Stomach smooth muscle (tissue), 2 donors: ENCODE results near the gene TFAP2A.

Experiments used
- H3K27ac ChIP-seq: one replicate; pipeline ENCODE4 v1.7.0; 2013; ENCODE audit warnings: mild to moderate bottlenecking, low read length, inconsistent platforms
- H3K27me3 ChIP-seq, 2 donors: one replicate each; pipeline ENCODE4 v1.7.0; 2013; ENCODE audit warnings: low read length in 2 of 2; ENCODE audit not compliant: insufficient read depth in 2 of 2, control insufficient read depth in 1 of 2
- H3K36me3 ChIP-seq, 2 donors: one replicate each; pipeline ENCODE4 v1.7.0; 2013; ENCODE audit warnings: low read length in 2 of 2; ENCODE audit not compliant: control insufficient read depth in 2 of 2, insufficient read depth in 2 of 2
- H3K4me1 ChIP-seq: one replicate; pipeline ENCODE4 v1.7.0; 2013; ENCODE audit warnings: low read length; ENCODE audit not compliant: control insufficient read depth, insufficient read depth
- H3K4me3 ChIP-seq, 2 donors: one replicate each; pipeline ENCODE4 v1.7.0; 2013; ENCODE audit warnings: low read length in 2 of 2
- H3K9ac ChIP-seq, 2 donors: one replicate each; pipeline ENCODE4 v1.7.0; 2013; ENCODE audit warnings: low read length in 2 of 2, mild to moderate bottlenecking in 1 of 2
- H3K9me3 ChIP-seq, 2 donors: one replicate each; pipeline ENCODE4 v1.7.0; 2013; ENCODE audit warnings: low read length in 2 of 2; ENCODE audit not compliant: control insufficient read depth in 2 of 2
- donor health status: healthy.
- donor health status: Pancreatic carcinoma.

The TFAP2A gene

DNA sequence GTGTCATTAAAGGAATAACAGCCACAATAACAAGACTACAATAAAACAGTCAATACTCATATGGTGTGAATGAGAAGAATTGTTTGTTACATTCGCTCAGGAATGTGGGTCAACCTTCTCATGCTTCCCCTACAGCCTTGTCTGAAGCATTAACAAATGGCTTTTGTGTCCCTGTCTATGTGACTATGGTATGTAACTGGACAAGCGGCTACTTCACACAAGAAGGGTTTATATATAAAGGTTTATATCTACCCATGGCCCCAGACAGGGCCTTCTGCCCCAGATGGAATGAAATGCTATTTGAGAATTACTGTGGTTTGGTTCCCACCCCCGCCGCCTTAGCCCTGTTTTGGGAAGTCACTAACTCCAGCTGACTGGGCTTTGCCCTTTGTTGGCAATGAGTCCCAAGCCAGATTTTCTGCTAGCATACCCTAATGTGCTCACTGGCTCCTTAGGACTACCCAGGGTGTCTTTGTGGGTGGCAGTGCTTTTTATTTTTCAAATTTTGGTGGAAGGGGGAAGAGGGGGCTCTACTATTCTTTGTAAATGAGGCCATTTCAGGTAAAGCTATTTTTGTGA lies 39.4 kb downstream of the TFAP2A start:
- H3K27ac ChIP-seq = no peak overlapping the region
- H3K9ac ChIP-seq = no peak overlapping the region
- no peaks in the 10 kb centered on the region for H3K4me1 ChIP-seq
- H3K4me3 ChIP-seq = no peak overlapping the region
- H3K27me3 ChIP-seq = peaks cover under 1 to 2% of the 10 kb centered on the region in 2 donors
- no peaks in the 10 kb centered on the region for H3K36me3 ChIP-seq
- no peaks in the 10 kb centered on the region for H3K9me3 ChIP-seq

DNA sequence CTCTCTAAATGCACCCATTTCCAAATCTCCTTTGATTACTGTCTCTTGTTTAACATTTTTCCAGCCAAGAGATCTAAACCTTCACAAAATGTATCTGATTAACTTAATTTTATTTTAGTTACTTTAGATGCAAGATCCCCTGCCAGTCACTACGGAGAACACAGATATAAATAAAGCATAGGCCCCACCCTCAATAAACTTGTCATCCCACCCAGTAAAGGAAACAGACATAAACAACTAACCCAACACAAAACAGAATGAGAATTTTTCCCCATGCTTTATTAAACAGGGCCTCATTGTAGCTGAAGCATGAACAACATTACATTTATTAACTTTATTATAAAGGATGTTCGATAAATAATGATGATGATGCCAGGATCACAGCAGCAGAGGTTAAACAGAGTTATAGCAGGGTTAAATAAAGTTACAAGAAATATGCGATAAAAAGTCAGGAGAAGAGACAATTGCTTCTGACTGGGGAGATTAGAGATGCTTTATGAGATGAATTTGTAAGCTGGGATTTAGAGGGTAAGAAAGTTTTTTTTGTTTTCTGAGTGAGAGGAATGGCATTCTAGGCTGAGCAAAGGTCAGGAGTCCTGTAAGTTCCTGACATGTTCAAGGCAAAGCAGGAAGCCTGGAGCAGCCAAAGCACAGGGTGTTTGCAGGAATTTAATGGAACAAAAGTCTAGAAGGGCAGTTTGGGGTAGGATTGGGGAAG lies 41.1 kb downstream of the TFAP2A start:
- no peak overlapping the region for H3K4me3 ChIP-seq
- no peaks in the 10 kb centered on the region for H3K9me3 ChIP-seq
- H3K36me3 ChIP-seq = no peaks in the 10 kb centered on the region
- H3K27me3 ChIP-seq = peaks cover 0 to 2% of the 10 kb centered on the region in 2 donors
- H3K27ac ChIP-seq = no peak overlapping the region
- H3K9ac ChIP-seq = no peak overlapping the region
- no peaks in the 10 kb centered on the region for H3K4me1 ChIP-seq

DNA sequence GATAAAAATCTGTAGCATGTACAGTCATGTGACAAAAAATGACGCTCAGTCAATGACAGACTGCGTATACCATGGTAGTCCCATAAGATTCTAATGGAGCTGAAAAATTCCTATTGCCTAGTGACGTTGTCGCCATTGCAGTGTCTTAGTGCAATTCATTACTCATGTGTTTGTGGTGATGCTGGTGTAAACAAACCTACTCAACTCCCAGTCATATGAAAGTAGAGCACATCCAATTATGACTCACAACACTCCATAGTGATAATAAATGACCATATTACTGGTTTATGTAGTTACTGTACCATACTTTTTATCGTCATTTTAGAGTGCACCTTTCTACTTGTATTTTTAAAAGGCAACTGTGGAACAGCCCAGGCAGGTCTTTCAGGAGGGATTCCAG lies 45.0 kb downstream of the TFAP2A start:
- Histone ChIP-seq H3K4me3 (no peak overlapping the region), H3K9me3 (no peaks in the 10 kb centered on the region), H3K36me3 (no peaks in the 10 kb centered on the region), H3K9ac (no peak overlapping the region), H3K4me1 (no peaks in the 10 kb centered on the region), H3K27me3 (no peaks in the 10 kb centered on the region), H3K27ac (no peak overlapping the region)

DNA sequence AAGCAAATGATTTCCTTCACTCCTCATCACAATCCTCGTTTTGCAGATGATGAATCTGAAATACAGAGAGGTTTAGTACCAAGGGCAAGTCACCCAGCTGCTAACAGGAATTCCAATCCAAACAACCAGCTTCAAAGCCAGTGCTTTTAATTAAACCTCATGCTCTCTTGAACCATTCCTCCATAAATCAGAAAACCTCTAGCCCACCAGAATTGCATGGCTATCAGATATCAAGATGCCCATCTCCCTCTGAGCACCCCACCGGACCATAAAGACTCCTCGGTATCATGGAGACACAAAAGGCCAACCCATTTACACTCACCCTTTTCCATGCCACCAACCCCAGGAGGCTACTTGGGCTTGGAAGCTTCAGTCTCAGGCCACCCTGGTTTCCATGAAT lies 46.0 kb downstream of the TFAP2A start:
- Histone ChIP-seq H3K4me1 (no peaks in the 10 kb centered on the region), H3K9ac (no peak overlapping the region), H3K27ac (no peak overlapping the region), H3K36me3 (no peaks in the 10 kb centered on the region), H3K4me3 (no peak overlapping the region), H3K27me3 (no peaks in the 10 kb centered on the region), H3K9me3 (no peaks in the 10 kb centered on the region)

DNA sequence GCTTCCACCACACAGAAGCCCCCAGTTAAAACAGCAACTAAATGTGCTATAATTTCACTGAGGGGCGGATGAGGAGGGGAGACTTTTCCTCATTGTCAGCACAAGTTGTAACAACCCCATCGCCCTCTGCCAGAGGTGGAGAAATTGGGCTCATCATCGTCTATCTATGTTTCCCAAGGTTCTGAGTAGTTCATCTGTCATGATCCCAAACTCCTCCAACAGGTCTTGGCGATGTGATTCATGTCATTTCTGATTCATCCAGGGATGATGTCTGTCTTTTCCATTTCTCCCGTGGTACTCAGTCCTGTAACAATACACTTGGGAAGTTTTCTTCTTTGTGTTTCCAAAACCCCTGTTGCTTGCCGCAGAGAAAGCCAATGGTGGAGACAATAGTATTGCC lies 51.0 kb downstream of the TFAP2A start:
- Histone ChIP-seq H3K4me3 (no peak overlapping the region), H3K9me3 (no peaks in the 10 kb centered on the region), H3K36me3 (no peaks in the 10 kb centered on the region), H3K4me1 (no peaks in the 10 kb centered on the region), H3K27ac (no peak overlapping the region), H3K9ac (no peak overlapping the region), H3K27me3 (no peaks in the 10 kb centered on the region)

DNA sequence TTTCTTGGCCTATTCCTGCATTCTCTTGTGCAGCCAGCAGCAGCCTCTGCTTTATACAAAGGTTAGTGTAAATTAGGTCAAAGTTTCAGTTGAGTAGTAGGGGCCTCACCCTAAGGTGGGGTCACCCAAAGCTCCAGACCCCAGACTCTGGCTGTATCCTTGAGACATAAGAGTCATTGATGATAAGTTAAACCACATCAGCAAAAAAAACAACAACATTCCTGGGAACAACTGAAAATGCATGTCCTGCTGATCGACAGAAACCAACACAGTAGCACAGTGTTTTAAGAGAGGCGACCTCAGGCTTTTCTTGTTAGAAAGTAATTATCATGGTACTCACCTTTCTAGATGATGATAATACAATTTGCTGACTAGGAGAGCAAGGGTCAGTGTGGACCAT lies 52.6 kb downstream of the TFAP2A start:
- Histone ChIP-seq H3K4me3 (no peak overlapping the region), H3K27ac (no peak overlapping the region), H3K27me3 (no peaks in the 10 kb centered on the region), H3K9me3 (no peaks in the 10 kb centered on the region), H3K9ac (no peak overlapping the region), H3K4me1 (no peaks in the 10 kb centered on the region), H3K36me3 (no peaks in the 10 kb centered on the region)

DNA sequence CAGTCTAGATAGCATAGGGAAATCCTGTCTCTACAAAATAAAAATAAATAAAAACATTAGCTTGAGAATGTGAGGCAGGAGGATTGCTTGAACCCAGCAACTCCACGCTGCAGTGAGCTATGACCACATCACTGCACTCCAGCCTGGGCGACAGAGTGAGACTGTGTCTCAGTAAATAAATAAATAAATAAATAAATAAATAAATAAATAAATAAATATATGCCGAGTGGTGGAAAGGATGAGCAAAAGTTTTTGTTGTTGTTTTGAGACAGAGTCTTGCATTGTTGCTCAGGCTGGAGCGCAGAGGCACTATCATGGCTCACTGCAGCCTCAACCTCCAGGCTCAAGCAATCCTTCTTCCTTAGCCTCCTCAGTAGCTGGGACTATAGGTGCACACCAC lies 53.4 kb downstream of the TFAP2A start:
- no peaks in the 10 kb centered on the region for H3K27me3 ChIP-seq
- no peak overlapping the region for H3K9ac ChIP-seq
- no peak overlapping the region for H3K4me3 ChIP-seq
- H3K27ac ChIP-seq = no peak overlapping the region
- H3K36me3 ChIP-seq = no peaks in the 10 kb centered on the region
- H3K4me1 ChIP-seq = no peaks in the 10 kb centered on the region
- no peaks in the 10 kb centered on the region for H3K9me3 ChIP-seq

DNA sequence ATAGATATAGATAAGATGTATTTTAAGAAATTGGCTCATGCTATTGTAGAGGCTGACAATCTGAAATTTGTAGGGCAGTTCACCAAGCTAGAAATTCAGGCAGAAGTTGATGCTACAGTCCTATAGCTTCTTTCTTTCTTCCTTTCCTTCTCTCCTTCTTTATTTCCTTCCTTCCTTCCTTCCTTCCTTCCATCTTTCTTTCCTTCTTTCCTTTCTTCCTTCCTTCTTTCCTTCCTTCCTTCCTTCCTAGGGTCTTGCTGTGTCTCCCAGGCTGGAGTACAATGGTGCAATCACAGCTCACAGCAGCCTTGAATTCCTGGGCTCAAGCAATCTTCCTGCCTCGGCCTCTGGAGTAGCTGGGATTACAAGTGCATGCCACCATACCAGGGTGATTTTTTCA lies 55.3 kb downstream of the TFAP2A start:
- H3K27me3 ChIP-seq = no peaks in the 10 kb centered on the region
- no peaks in the 10 kb centered on the region for H3K36me3 ChIP-seq
- H3K4me3 ChIP-seq = no peak overlapping the region
- no peak overlapping the region for H3K9ac ChIP-seq
- H3K9me3 ChIP-seq = no peaks in the 10 kb centered on the region
- H3K27ac ChIP-seq = no peak overlapping the region
- H3K4me1 ChIP-seq = no peaks in the 10 kb centered on the region

DNA sequence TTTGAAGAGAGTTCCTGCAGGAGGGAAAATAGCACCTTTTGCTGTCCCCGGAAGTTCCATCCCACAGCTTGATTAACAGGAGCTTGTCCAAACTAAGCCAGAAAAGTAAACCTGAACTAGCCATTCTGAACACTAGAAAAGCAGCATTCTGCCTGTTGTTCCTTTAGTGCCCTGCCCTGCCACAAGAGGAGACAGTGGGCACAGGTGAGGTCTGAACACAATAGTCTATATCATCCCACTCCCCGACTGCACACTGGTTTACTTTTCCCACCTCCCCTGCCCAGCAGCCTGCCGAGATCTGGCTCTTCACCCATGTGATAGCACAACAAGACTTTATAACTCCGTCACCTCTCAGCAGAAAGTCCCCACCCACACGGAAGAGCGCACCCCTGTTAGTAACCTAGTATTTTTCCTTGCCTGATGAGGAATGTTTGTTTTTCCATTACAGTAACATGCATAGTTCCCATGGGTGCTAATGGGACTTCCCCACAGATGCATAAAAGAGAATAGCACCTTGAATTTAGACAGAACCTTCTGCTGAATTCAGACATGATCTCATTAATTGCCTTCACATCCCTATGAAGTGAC lies 59.7 kb downstream of the TFAP2A start:
- no peak overlapping the region for H3K4me3 ChIP-seq
- H3K4me1 ChIP-seq = no peaks in the 10 kb centered on the region
- H3K36me3 ChIP-seq = no peaks in the 10 kb centered on the region
- H3K27ac ChIP-seq = no peak overlapping the region
- no peak overlapping the region for H3K9ac ChIP-seq
- H3K9me3 ChIP-seq = no peaks in the 10 kb centered on the region
- no peaks in the 10 kb centered on the region for H3K27me3 ChIP-seq

DNA sequence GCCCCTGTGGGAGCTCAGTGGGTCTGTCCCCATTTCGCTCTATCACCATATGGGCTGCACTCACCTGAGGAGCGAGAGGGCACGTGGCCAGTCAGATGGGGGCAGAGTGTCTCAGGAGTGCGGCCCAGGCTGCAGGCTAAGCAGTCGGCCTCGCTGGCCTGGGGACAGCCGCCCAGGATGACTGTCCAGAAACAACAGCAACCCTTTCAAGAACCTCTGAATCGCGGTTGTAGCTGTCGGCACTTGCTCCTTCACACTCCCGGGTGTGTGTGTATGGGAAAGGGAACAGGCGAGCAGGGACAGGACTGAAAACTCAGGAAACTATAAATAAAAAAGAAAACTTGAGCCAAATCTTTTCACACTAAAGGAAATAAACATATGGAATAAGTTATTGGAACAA lies 63.1 kb downstream of the TFAP2A start:
- Histone ChIP-seq H3K9ac (no peak overlapping the region), H3K36me3 (no peaks in the 10 kb centered on the region), H3K9me3 (no peaks in the 10 kb centered on the region), H3K27ac (no peak overlapping the region), H3K27me3 (no peaks in the 10 kb centered on the region), H3K4me3 (no peak overlapping the region), H3K4me1 (no peaks in the 10 kb centered on the region)

DNA sequence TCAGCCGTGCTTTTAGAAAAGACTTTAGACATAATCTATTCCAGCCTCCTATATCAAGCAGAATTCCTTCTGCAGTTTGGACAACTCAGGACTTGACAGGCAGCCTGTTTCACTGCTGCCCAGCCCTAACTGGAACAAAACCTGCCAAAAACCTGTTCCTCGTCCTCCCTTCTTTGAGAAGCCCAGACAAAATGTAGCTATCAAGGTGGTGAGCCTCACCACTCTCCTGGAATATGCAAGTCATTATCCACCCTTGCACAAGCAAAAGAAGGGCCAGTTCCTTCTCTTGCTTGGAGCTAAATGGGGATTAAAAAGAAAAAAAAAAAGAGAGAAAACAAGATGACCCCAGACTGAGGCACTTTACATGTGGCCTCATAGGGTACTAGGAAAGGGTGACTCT lies 64.2 kb downstream of the TFAP2A start:
- Histone ChIP-seq H3K27ac (no peak overlapping the region), H3K27me3 (no peaks in the 10 kb centered on the region), H3K9me3 (no peaks in the 10 kb centered on the region)

More for the DNA sequence above, 64.2 kb downstream of the TFAP2A start:
- H3K9ac ChIP-seq = no peak overlapping the region
- H3K4me3 ChIP-seq = no peak overlapping the region
- no peaks in the 10 kb centered on the region for H3K36me3 ChIP-seq
- no peaks in the 10 kb centered on the region for H3K4me1 ChIP-seq
